ENCODE measurements around the gene FBXO21. TPM values are rescaled to one million over a fixed set of nuclear protein-coding genes. Genes with fewer than 3 reads are reported as not detected.

Gene FBXO21
- total RNA-seq, 2 donors from 2014 or later: 179 to 412 TPM

DNA sequence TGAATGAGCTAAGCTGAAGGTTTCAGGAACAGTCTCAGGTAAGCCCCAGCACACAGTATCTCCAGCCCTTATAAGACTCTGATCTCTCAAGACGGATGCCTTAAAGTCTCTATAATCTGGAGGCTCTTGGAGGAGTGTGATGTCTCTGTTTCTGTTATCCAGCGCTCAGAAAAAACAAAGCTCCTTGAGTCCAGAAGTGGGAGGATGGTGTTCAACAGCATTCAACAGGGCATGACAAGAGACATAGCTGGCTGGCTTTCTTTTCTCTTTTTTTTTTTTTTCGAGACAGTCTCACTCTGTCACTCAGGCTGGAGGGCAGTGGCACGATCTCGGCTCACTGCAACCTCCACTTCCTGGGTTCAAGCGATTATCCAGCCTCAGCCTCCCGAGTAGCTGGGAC, 59.5 kb downstream of the FBXO21 start:
- TF ChIP-seq, protein P1, sequence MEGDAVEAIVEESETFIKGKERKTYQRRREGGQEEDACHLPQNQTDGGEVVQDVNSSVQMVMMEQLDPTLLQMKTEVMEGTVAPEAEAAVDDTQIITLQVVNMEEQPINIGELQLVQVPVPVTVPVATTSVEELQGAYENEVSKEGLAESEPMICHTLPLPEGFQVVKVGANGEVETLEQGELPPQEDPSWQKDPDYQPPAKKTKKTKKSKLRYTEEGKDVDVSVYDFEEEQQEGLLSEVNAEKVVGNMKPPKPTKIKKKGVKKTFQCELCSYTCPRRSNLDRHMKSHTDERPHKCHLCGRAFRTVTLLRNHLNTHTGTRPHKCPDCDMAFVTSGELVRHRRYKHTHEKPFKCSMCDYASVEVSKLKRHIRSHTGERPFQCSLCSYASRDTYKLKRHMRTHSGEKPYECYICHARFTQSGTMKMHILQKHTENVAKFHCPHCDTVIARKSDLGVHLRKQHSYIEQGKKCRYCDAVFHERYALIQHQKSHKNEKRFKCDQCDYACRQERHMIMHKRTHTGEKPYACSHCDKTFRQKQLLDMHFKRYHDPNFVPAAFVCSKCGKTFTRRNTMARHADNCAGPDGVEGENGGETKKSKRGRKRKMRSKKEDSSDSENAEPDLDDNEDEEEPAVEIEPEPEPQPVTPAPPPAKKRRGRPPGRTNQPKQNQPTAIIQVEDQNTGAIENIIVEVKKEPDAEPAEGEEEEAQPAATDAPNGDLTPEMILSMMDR (IDR thresholded peaks at IDR 0.05): no peak
- no peak for TF ChIP-seq POLR2A (IDR thresholded peaks at IDR 0.05)
- TF ChIP-seq POLR2AphosphoS5 (IDR thresholded peaks at IDR 0.05): no peak
- intact Hi-C loops (cut with DNase I): no loop called here
- H3K36me3 ChIP-seq: no peaks in the 10 kb centered on the region
- no peaks in the 10 kb centered on the region for H3K9me3 ChIP-seq
- no peaks in the 10 kb centered on the region for H3K27me3 ChIP-seq (replicated peaks; ENCODE audit: insufficient read depth)
- H3K4me1 ChIP-seq (replicated peaks): no peaks in the 10 kb centered on the region
- no peak for DNase-seq (ENCODE audit: low spot score)
- 77% methylated on average over 7 of the region's 7 CpGs for WGBS
- H3K27ac ChIP-seq: no peak overlapping the region
- H3K4me3 ChIP-seq: no peak overlapping the region

DNA sequence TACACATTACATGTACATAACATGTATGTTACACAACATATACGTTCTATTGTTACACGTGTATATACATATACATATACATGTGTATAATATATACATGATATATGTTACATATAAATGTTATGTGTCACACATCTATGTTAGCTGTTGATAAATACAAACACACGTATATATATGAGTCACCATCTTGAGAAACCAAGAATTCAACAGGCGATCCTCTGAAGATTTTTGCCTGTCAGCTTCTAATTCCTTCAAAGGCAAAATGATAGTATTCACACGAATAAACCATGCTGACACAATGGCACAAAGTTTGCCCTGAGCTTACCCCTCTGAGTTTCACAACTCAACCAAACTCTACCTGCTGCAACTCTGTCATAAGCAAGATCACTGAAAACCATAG, 60.9 kb downstream of the FBXO21 start:
- no peak overlapping the region for H3K4me3 ChIP-seq
- no peak overlapping the region for H3K27ac ChIP-seq
- TF ChIP-seq POLR2AphosphoS5 (IDR thresholded peaks at IDR 0.05) (no peak), POLR2A (IDR thresholded peaks at IDR 0.05) (no peak)
- TF ChIP-seq, protein P1 (IDR thresholded peaks at IDR 0.05): no peak
- H3K27me3 ChIP-seq (replicated peaks; ENCODE audit: insufficient read depth): no peaks in the 10 kb centered on the region
- intact Hi-C loops (cut with DNase I): no loop called here
- no peaks in the 10 kb centered on the region for H3K9me3 ChIP-seq
- no peak for DNase-seq (ENCODE audit: low spot score)
- no peaks in the 10 kb centered on the region for H3K4me1 ChIP-seq (replicated peaks)
- WGBS: 87% methylated on average over 5 of the region's 5 CpGs
- H3K36me3 ChIP-seq: no peaks in the 10 kb centered on the region

DNA sequence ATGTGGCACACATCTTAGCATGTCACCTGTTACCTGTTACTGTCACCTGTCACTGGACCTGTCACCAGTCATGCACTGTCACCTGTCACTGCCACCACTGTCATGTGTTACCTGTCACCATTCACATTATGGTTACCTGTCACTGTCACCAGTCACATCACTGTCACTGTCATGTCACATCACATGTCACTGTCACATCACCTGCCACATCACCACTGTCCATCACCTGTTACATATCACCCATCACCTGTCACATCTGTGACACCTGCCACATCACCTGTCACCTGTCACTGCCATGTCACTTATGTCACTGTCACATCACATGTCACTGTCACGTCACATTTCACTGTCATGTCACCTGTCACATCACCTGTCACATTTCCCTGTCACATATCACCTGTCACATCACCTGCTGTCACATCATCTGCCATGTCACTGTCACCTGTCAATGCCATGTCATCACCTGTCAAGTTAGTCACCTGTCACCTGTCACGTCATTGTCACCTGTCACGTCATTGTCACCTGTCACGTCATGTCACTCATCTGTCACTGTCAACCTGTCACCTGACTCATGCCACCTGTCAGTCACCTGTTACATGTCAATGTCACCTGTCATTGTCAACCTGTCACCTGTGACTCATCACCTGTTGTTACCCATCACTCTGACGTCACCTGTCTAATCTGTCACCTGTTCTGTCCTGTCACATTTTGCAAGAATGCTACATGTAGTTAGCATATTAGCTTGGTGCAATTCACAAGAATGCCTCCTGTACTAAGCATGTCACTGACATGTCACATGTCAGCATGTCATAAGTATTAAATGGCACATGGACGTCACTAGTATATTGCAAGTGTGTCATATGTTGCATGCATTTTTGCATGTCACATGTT, 62.1 kb downstream of the FBXO21 start:
- Histone ChIP-seq H3K27me3 (replicated peaks; ENCODE audit: insufficient read depth) (no peaks in the 10 kb centered on the region), H3K9me3 (no peaks in the 10 kb centered on the region), H3K4me3 (no peak overlapping the region), H3K36me3 (no peaks in the 10 kb centered on the region), H3K4me1 (replicated peaks) (no peaks in the 10 kb centered on the region), H3K27ac (no peak overlapping the region)
- WGBS: 96% methylated on average over 6 of the region's 6 CpGs
- TF ChIP-seq, protein P1 (IDR thresholded peaks at IDR 0.05): no peak
- no peak for TF ChIP-seq POLR2AphosphoS5 (IDR thresholded peaks at IDR 0.05)
- TF ChIP-seq POLR2A (IDR thresholded peaks at IDR 0.05): no peak
- intact Hi-C loops (cut with DNase I): no loop called here
- no peak for DNase-seq (ENCODE audit: low spot score)

DNA sequence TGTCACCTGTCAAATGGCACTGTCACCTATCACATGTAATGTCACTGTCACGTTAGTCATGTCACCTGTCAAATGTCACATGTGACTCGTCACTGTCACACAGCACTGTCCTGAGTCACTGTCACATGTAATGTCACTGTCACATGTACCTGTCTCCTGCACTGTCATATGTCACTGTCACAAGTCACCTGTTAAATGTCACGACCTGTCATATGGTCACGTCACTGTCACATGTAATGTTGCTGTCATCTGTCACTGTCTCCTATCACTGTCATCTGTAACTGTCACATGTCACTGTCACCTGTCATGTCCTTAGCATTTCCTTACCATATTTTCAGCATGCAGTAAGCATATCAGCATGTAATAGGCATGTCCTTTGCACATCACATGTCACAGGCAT, 63.9 kb downstream of the FBXO21 start:
- no peaks in the 10 kb centered on the region for H3K9me3 ChIP-seq
- DNase-seq (ENCODE audit: low spot score): no peak
- H3K4me3 ChIP-seq: no peak overlapping the region
- WGBS: 96% methylated on average over 4 of the region's 4 CpGs
- TF ChIP-seq, protein P1 (IDR thresholded peaks at IDR 0.05): no peak
- no peak for TF ChIP-seq POLR2AphosphoS5 (IDR thresholded peaks at IDR 0.05)
- no peak for TF ChIP-seq POLR2A (IDR thresholded peaks at IDR 0.05)
- H3K4me1 ChIP-seq (replicated peaks): no peaks in the 10 kb centered on the region
- no peak overlapping the region for H3K27ac ChIP-seq
- H3K27me3 ChIP-seq (replicated peaks; ENCODE audit: insufficient read depth): no peaks in the 10 kb centered on the region
- no peaks in the 10 kb centered on the region for H3K36me3 ChIP-seq
- intact Hi-C loops (cut with DNase I): no loop called here

DNA sequence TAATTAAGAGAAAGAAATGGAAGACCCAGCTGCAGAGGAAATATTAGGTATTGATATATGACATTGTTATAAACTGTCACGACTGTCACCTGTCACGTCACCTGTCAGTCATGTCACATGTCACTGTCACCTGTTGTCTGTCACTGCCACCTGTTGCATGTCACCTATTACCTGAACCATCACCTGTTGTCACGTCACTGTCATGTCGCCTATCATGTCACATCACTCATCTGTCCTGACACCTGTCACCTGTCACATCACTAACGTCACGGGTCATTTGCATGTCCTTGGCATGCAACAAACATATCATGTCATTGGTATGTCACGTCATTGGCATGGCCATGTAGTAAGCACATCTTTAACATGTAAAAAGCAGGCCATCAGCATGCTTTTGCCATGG, 64.5 kb downstream of the FBXO21 start:
- H3K4me1 ChIP-seq (replicated peaks): no peaks in the 10 kb centered on the region

More for the DNA sequence above, 64.5 kb downstream of the FBXO21 start:
- no peaks in the 10 kb centered on the region for H3K9me3 ChIP-seq
- intact Hi-C loops (cut with DNase I): no loop called here
- no peak overlapping the region for H3K27ac ChIP-seq
- no peaks in the 10 kb centered on the region for H3K27me3 ChIP-seq (replicated peaks; ENCODE audit: insufficient read depth)
- 91% methylated on average over 7 of the region's 7 CpGs for WGBS
- H3K4me3 ChIP-seq: no peak overlapping the region
- no peaks in the 10 kb centered on the region for H3K36me3 ChIP-seq
- no peak for DNase-seq (ENCODE audit: low spot score)
- TF ChIP-seq POLR2AphosphoS5 (IDR thresholded peaks at IDR 0.05) (no peak), POLR2A (IDR thresholded peaks at IDR 0.05) (no peak)
- TF ChIP-seq, protein P1 (IDR thresholded peaks at IDR 0.05): no peak
